GM21529 (cell line): ENCODE measurements around the gene NEURL3.

Source experiments
- ATAC-seq: cut with Tn5 transposase; IDR thresholded peaks from one replicate; pipeline ENCODE4 v1.9.1; 2021; ENCODE audit not compliant: unreplicated experiment

The NEURL3 gene

DNA sequence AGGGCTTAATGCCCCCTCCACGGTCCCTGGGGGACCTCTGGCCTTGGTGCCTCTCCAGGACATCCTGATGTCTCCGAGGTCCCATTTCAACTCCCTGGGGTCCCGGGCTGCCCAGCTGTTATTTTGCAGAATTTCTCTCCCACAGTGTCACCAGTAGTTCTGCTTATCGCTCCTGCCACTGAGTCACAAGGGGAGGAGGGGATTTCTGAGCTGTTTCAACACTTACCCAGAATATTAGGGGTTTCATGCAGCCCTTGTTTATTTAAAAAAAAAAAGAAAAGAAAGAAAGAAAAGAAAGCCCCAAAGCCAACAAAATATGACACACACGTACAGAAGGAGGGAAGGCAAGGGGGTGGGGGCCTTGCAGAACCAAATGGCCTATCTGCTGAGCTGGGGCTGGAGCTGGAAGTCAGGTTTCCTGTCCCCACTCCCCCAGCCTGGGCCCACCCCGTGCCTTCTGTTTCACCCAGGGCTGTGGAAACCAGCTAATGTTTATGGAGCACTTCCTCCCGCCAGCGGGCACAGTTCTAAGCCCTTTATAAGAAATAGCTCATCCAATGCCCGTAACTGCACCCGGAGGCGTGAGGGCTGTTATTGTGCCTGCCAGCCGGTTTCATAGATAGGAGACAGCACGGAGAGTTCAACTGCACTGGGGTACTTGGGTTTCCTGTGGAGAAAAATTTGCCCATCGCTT lies 23.0 kb upstream of the NEURL3 start:
- ATAC-seq, result no peak

GRCh38 chr2:96527286-96528005 lies 22.3 kb upstream of the NEURL3 start:
- peak; percentile 36 for ATAC-seq

DNA sequence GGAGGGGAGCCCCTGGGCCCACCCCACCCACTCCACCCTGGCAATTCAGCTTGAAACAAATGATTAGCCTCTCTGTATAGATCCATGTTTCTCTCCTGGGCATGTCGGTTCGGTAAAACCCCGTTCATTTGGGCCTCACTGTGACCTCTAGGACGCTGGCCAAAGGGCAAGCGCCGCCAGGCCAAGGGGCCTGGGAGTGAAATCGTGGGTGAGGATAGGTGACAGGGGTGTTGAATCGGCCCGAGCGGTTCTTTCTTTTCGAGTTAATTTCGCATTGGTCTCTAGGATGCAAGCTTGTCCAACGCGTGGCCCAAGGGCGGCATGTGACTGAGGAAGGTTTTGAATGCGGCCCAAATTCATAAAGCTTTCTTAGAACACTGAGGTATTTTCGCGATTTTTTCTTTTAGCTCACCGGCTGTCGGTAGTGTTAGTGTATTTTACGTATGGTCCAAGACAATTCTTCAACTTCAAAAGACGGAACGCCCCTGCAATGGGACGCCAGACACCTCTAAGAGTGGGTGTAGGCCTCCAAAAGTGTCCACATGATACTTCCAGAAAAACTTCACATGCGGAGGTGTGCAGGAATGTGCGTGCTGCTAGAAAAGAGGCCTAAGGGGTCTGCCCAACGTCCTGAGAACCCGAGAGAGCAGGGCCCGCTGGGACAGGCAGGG lies 21.6 kb upstream of the NEURL3 start:
- no peak for ATAC-seq

GRCh38 chr2:96526101-96526591 lies 21.0 kb upstream of the NEURL3 start:
- ATAC-seq, result no peak

GRCh38 chr2:96525211-96525507 lies 20.0 kb upstream of the NEURL3 start:
- ATAC-seq, result no peak

DNA sequence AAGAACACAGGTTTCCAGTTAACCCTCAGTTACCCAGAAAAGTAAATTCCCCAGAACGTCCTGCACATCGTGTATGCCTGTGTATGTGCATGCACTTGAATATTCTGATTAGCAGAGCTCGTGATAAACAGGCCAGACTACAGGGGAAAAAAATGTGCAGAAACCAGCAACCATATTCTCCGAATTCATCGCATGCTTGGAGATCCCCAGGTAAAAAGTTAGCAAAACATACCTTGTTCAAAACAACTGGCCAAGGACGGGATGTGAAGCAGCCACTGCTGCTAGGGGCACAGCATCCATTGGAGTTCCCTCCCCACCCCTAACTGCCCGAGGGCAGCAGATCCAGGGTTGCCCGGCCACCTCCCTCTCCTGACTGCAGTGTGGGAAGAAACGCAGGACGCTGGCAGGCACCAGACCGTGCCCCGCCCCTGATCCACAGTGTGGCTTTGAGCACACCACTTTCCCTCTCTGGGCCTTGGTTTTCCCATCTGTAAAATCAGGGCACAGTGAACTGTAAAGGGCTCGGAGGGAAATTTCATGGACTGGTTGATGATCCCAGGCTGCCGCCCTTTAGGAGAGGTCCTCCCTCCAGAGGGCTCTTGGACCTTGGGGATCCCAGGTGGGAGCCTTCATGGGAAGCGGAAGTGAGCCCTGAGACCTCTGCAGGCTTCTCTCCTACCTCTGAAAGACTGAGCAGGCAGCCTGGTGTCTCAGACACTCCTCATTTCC lies 19.5 kb upstream of the NEURL3 start:
- no peak for ATAC-seq

DNA sequence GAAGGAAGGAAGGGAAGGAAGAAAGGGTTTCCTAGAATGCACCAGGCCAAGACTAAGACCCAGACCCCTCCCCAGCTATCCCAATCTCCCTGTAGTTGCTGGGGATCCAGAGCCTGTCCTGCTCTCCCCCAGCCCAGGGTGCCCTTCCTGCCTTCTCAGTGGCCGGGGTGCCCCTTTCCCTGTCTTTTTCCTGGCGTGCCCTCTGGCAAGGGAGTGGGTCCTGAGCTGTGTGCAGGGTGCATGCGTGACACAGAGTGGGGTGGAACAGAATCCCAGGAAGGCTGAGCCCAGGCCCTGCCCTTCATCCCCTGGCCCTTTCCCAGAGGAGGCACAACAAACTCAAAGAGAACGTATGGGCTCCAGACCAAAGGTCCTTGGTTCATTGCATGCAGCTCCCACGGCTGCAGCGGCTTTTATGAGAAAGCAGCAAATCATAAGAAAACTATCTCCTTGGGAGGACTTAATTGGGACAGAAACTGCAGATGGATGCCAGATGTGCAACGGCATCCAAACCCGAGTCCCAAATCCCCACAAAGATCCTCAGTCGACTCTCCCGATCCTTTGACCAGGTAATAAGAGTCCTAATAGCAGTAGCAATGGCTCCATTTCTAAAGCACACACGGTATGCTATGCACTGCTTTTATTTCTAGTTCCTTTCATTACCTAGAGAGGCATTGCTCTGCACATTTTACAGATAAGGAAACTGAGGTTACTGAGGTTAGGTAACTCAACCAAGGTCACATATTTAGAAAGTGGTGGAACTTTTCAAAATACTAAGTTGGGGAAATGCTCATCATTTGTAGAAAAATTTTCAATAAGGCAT lies 18.7 kb upstream of the NEURL3 start:
- ATAC-seq, result no peak

- no peak for ATAC-seq
Observed at GRCh38 chr2:96522304-96523203, 17.4 kb upstream of the NEURL3 start.

- ATAC-seq, result no peak
Observed at GRCh38 chr2:96521219-96521618, 16.1 kb upstream of the NEURL3 start.

GRCh38 chr2:96520697-96521096 lies 15.5 kb upstream of the NEURL3 start:
- ATAC-seq, result no peak

DNA sequence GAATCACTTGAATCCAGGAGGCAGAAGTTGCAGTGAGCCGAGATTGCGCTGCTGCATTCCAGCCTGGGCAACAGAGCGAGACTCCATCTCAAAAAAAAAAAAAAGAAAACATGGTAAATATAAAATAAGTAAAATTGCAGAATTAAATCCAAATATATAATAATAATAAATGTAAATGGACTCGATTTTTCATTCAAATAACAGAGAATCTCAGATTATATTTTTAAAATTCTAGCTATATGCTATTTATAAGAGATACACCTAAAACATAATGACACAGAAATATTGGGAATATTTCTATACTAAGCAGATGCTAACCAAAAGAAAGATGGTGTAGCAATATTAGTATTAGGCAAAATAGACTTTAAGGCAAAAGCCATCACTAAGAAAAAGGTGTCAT lies 15.1 kb upstream of the NEURL3 start:
- ATAC-seq, result no peak

- no peak for ATAC-seq
Observed at GRCh38 chr2:96517079-96517478, 11.9 kb upstream of the NEURL3 start.

GRCh38 chr2:96514521-96514920 lies 9.4 kb upstream of the NEURL3 start:
- ATAC-seq, result no peak

GRCh38 chr2:96512341-96512740 lies 7.2 kb upstream of the NEURL3 start:
- no peak for ATAC-seq

DNA sequence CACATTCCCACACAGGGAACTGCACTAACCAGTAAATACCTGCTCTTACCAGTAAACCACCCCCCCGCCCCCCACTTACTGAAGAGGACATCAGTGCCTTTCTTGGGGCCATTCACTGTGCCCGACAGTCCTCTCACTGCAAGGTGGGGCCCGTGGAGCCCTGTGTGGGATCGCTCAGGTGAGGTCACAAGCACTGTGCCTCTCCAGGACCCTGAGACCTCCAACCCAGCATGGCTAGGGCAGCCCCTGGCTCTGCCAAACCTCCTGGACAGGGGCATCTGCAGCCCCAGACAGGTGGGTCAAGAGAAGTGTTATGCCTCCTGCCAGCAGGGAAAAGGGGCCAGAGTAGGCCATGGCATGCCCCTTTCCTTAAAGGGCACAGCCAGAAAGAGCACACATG lies 6.7 kb upstream of the NEURL3 start:
- no peak for ATAC-seq

DNA sequence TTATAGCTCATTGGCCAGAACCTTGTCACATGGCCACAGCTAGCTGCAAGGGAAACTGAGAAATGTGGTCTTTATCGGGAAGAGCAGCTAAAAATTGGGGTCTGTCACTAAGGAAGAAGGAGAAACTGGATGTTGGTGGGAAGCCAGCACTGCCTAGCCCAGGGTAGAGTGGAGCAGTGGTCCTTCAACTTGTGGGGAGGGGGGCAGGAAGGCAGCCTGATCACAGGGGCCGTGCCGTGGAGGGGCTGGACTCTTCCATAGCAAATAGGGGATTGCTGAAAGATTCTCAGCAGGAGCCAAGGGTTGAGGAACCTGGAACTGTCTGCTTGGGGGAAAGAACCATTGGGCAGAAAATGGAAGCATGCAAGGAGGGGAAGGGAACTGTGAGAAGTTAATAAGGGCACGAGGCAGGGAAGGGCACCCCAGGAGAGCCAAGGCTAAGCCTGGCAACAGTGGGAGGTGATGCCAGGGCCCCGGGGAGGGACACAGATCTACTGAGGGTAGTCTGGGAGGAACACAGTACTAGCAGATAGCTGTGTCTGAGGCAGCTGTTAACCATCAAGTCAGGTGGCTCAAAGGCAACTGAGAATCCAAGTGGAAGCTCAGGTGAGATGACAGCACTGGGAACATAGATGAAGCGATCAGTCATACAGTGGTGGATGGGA lies 5.9 kb upstream of the NEURL3 start:
- no peak for ATAC-seq

- ATAC-seq, result no peak
Observed at GRCh38 chr2:96509847-96510230, 4.7 kb upstream of the NEURL3 start.

DNA sequence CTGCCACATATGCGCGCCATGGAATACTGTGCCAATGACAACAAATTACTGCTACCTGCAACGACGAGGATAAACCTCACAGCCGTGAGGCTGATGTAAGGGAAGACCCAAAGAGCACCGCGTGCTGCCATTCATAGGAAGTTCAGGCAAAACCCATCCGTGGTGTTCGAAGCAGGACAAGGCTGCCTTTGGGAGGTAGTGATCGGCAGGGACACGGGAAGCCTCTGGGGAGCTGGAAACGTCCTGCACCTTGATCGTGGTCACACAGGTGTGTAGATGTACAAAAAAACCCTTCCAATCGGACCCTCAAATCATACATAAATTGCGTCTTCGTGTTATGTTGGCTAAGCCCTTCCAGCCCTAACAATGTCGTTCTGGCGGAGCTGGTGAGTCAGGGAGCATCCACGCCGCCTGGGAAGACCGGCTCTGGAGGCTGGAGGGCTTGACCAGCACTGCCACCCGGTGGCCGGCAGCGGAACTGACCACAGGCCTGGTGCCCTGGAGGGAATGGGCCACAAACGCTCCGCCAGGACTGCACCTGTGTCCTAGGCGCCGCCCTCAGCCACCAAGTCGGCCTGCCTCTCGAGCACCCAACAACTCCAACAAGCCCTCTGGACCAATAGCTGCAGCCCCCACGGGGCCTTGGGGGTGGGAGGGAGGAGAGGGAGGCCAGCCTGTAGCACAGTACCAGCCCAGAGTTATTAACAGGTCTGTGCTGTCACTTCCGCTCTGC lies 4.1 kb upstream of the NEURL3 start:
- peak; percentile 79 for ATAC-seq
